Measurements from ENCODE around the gene NKIRAS1.
A peak's percentile ranks its signal among the peaks of the same experiment; 100 is the strongest.

Gene NKIRAS1

DNA sequence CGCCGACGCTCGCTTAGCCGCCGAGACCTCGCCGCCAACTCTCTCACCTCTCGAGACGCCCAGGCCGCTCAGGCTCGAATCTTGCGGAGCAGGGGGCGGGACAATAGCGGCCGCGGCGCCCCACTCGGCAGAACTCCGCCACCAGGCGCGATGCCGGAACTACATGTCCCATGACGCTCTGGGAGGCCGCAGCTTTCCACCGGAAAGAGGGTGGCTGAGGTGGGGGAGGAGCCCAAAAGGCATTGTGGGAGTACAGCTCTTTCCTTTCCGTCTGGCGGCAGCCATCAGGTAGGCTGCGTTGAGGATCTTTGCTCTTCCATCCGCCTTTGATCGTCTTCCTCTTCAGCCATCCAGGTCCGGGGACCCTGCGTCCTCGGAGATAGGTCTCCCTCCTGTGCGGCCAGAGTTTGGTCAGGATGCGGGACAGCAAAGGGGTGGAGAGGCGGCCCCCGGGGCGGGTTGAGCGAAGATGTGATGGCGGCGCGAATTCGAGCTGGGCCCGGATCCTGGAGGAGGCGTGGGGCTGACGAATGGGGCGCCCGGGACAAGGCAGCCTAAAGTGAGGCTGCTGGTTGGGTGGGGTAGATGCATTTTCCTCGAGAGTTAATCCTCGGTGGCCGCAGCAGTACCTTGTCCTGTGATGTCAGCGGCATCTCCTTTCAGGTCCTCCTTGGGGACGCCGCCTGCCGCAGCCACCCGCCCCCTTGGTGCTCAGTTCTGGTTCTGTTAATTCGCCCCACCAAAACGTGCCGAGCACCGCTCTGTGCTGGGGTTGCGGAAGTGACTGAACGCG lies at the start of gene NKIRAS1, which contains the start of gene RPL15:
Gene NKIRAS1, minus strand, starts transcription at position 105 of the 793 bp plus-strand sequence. CDS start 6,086 bp downstream, outside the sequence.
Gene RPL15, plus strand, starts transcription at position 247 of the 793 bp plus-strand sequence. CDS start 728 bp downstream, outside the sequence.
- DNase-seq, result peak; percentile 96

DNA sequence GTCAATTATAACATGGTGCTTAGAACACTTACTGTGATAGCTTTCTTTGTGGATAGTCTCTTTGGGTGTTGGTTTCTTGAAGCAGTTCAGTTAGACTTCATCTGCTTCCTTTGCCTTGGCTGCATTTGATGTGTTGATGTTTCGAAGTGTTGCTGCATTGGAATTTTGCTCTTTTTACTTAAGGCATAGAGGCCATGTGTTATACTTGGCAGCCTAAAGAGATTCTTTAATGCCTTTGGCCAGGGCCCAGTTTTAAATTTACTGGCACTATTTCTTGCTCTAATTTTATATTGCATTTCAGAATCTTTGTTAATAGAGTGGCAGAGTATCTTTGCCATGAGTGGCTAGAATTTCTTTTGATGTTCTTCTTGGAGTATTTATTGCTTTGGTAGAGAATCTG lies 49.5 kb upstream of the NKIRAS1 start:
- no peak for DNase-seq

- DNase-seq, result no peak
Observed at GRCh38 chr3:23964537-23965235, 47.9 kb upstream of the NKIRAS1 start.

DNA sequence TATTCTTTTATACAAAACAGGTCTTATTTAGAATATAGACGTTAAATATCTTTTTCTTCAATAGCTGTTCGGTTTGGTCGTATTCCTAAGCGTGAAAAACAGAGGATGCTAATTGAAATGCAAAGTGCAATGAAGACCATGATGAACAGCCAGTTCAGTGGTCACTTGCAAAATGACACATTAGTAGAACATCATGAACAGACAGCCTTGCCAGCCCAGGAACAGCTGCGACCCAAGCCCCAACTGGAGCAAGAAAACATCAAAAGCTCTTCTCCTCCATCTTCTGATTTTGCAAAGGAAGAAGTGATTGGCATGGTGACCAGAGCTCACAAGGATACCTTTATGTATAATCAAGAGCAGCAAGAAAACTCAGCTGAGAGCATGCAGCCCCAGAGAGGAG lies 45.1 kb upstream of the NKIRAS1 start:
- DNase-seq, result no peak

GRCh38 chr3:23961066-23961465 lies 44.3 kb upstream of the NKIRAS1 start:
- no peak for DNase-seq

- DNase-seq, result no peak
Observed at GRCh38 chr3:23960649-23961048, 43.9 kb upstream of the NKIRAS1 start.

- DNase-seq, result no peak
Observed at GRCh38 chr3:23959135-23959900, 42.5 kb upstream of the NKIRAS1 start.

DNA sequence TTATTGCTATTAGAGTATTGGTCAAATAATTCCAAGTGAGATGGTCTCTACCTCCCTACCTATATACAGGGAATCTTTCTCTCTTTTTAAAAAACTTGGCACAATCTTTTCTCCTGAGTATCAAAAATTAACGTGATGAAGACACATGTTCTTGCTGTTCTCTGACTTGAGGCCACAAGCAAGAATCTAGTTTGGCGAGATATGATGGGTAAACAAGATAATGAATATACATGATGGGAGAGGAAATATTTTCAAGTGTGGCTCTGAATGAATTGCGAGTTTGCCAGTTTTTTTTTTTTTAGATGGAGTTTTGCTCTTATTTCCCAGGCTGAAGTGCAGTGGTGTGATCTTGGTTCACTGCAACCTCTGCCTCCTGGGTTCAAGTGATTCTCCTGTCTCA lies 39.9 kb upstream of the NKIRAS1 start:
- DNase-seq, result no peak

DNA sequence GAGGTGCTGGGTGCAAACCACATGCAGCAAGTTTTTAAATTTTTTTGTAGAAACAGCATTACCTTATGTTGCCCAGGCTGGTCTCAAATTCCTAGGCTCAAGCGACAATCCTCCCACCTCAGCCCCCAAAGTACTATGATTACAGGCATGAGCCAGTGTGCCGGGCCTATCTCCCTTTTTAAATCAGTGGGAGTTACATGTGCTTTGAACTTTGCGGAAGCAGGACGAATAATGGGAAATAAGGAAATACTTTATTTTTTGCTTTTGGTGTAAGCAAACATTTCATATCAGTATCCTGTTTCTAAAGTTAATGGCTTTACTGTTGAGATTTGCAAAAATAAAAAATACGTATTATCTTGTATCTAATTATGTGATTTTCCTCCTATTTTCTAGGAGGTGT lies 37.4 kb upstream of the NKIRAS1 start:
- DNase-seq, result no peak

- DNase-seq, result no peak
Observed at GRCh38 chr3:23953523-23953922, 36.7 kb upstream of the NKIRAS1 start.

GRCh38 chr3:23952646-23953045 lies 35.9 kb upstream of the NKIRAS1 start:
- DNase-seq, result no peak

GRCh38 chr3:23950293-23950692 lies 33.5 kb upstream of the NKIRAS1 start:
- no peak for DNase-seq

GRCh38 chr3:23949784-23950183 lies 33.0 kb upstream of the NKIRAS1 start:
- no peak for DNase-seq

GRCh38 chr3:23948761-23949160 lies 32.0 kb upstream of the NKIRAS1 start:
- no peak for DNase-seq

GRCh38 chr3:23945913-23946687 lies 29.3 kb upstream of the NKIRAS1 start:
- peak; percentile 99 for DNase-seq

DNA sequence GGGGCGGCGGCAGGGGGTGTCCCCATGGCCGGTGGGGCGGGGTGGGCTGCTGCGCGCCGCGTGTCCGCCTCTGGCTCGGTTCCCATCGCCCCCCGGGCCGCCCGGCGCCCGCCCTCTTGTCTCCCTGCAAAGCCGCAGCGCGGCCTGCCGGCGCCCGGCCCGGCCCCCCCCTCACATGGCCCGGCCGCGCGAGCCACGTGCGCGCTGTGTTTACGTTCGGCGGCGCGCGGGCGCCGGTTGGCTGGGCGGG lies 28.8 kb upstream of the NKIRAS1 start:
- no peak for DNase-seq

GRCh38 chr3:23944861-23945662 lies 28.3 kb upstream of the NKIRAS1 start, which contains the start of gene NR1D2:
NR1D2 (plus strand) TSS chr3:23945286; CDS start chr3:23945579, 293 bp downstream.
- DNase-seq, result peak; percentile 84

- no peak for DNase-seq
Observed at GRCh38 chr3:23944007-23944783, 27.4 kb upstream of the NKIRAS1 start.

DNA sequence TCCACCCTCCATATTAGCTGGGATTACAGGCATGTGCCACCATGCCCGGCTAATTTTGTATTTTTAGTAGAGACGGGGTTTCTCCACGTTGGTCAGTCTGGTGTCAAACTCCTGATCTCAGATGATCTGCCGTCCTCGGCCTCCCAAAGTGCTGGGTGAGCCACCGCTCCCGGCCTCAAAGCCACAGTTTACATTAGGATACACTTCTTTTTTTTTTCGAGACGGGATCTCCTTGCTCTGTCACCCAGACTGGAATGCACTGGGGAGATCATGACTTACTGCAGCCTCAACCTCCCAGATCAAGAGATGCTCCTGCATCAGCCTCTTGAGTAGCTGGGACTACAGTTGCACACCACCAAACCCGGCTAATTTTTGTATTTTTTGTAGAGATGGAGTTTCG lies 25.8 kb upstream of the NKIRAS1 start:
- no peak for DNase-seq

DNA sequence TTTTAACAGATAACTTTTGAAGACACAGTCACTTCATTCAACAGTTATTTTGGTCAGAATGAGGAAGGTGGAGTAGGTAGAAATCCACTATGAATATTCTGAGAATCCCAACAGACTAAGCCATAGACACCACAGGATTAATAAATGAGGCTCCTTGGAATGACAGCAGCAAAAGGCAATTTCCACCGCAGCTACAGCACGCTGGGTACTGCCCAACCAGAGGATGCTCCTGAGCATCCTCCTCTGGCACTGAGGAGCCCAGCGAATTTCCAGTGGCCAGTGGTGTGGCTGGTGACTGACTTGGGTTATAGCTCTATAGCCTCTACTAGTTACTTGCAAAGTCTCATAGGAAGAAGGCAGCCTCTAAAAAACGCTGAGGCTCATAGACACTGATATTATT lies 24.6 kb upstream of the NKIRAS1 start:
- DNase-seq, result no peak

- no peak for DNase-seq
Observed at GRCh38 chr3:23940775-23941174, 24.0 kb upstream of the NKIRAS1 start.

Measured in activated CD8-positive, alpha-beta memory T cell treated with anti-CD3 and anti-CD28 coated beads for 24 hours (primary cell).